HG03521 (cell line): ENCODE data around the gene ZPLD1.

ENCODE experiments used
- ATAC-seq: cut with Tn5 transposase; IDR thresholded peaks from one replicate; pipeline ENCODE4 v1.9.1; 2021; ENCODE audit warnings: mild to moderate bottlenecking, moderate library complexity; ENCODE audit not compliant: unreplicated experiment

The ZPLD1 gene

GRCh38 chr3:102434715-102435114 is at the start of gene ZPLD1:
ZPLD1 (plus strand) TSS chr3:102435015; CDS start chr3:102438488, 3,473 bp downstream.
- no peak for ATAC-seq

- ATAC-seq, result no peak
These were observed 44.5 kb upstream of the ZPLD1 start for GRCh38 chr3:102390171-102390864.

GRCh38 chr3:102390916-102391315 is 43.9 kb upstream of the ZPLD1 start:
- no peak for ATAC-seq

- ATAC-seq, result no peak
These were observed 43.3 kb upstream of the ZPLD1 start for GRCh38 chr3:102391491-102391890.

GRCh38 chr3:102394517-102394916 is 40.3 kb upstream of the ZPLD1 start:
- ATAC-seq, result no peak

GRCh38 chr3:102398176-102398575 is 36.6 kb upstream of the ZPLD1 start:
- no peak for ATAC-seq

GRCh38 chr3:102398666-102399065 is 36.1 kb upstream of the ZPLD1 start:
- ATAC-seq, result no peak

GRCh38 chr3:102400142-102400541 is 34.7 kb upstream of the ZPLD1 start:
- ATAC-seq, result no peak

GRCh38 chr3:102400766-102401165 is 34.0 kb upstream of the ZPLD1 start:
- ATAC-seq, result no peak

- no peak for ATAC-seq
These were observed 24.2 kb upstream of the ZPLD1 start for GRCh38 chr3:102410616-102411015.

- ATAC-seq, result no peak
These were observed 19.3 kb upstream of the ZPLD1 start for GRCh38 chr3:102415553-102415952.

- ATAC-seq, result no peak
These were observed 15.0 kb upstream of the ZPLD1 start for GRCh38 chr3:102419786-102420185.

- no peak for ATAC-seq
These were observed 7.0 kb downstream of the ZPLD1 start for GRCh38 chr3:102441832-102442231.

GRCh38 chr3:102443021-102443420 is 8.2 kb downstream of the ZPLD1 start:
- ATAC-seq, result no peak

- ATAC-seq, result no peak
These were observed 9.3 kb downstream of the ZPLD1 start for GRCh38 chr3:102444101-102444500.

GRCh38 chr3:102447272-102447671 is 12.5 kb downstream of the ZPLD1 start:
- no peak for ATAC-seq

- no peak for ATAC-seq
These were observed 14.5 kb downstream of the ZPLD1 start for GRCh38 chr3:102449341-102449740.

- no peak for ATAC-seq
These were observed 15.1 kb downstream of the ZPLD1 start for GRCh38 chr3:102449930-102450329.

GRCh38 chr3:102450976-102451375 is 16.2 kb downstream of the ZPLD1 start:
- no peak for ATAC-seq

- ATAC-seq, result no peak
These were observed 16.7 kb downstream of the ZPLD1 start for GRCh38 chr3:102451543-102451942.

- ATAC-seq, result no peak
These were observed 19.4 kb downstream of the ZPLD1 start for GRCh38 chr3:102454181-102454580.

- ATAC-seq, result no peak
These were observed 22.8 kb downstream of the ZPLD1 start for GRCh38 chr3:102457644-102458043.

- ATAC-seq, result no peak
These were observed 25.8 kb downstream of the ZPLD1 start for GRCh38 chr3:102460579-102460978.
